NCI-H128 (cell line): Measurements from ENCODE around the gene ARID1B.

Source experiments
- DNase-seq: peaks from one replicate; lab custom pipeline; 2025; ENCODE audit not compliant: unreplicated experiment; lab: John Stamatoyannopoulos, UW

The ARID1B gene

DNA sequence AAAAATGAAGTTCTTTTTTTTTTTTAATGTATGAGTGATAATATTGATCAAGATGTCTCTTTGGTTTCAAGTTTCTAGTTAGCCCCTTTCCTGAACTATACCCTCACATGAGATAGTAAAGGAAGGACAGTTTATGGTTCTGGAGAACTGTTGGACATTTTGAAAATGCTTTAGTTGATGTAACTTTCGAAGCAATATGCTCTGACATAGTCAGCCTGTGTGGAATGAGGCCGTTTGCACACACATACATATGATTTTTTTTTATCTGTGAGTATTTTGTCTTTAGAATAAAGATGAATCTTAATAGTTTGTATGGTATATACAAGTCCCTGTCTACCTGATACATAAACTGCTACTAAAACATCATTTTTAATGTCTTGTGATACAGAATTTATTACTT, 177.0 kb downstream of the ARID1B start:
- DNase-seq, result no peak

DNA sequence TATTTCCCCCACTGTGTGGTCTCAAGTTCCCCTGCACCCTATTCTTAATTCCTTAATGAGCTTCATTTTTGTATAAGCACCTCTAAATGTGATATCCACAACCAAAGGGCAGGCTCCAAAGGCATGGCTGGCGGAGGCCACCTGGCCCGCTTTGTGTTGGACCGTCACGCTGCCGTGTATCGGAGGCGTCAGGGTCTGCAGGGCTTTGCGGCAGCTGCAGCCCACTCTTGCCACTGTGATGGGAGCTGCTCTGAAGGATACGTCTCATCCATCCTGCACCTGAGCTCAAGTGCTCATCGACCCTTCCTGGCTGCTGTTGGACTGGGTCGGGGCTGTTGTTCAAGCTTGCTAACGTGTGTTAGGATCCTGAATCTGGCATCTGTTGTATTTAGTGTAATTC, 177.6 kb downstream of the ARID1B start:
- DNase-seq, result no peak

DNA sequence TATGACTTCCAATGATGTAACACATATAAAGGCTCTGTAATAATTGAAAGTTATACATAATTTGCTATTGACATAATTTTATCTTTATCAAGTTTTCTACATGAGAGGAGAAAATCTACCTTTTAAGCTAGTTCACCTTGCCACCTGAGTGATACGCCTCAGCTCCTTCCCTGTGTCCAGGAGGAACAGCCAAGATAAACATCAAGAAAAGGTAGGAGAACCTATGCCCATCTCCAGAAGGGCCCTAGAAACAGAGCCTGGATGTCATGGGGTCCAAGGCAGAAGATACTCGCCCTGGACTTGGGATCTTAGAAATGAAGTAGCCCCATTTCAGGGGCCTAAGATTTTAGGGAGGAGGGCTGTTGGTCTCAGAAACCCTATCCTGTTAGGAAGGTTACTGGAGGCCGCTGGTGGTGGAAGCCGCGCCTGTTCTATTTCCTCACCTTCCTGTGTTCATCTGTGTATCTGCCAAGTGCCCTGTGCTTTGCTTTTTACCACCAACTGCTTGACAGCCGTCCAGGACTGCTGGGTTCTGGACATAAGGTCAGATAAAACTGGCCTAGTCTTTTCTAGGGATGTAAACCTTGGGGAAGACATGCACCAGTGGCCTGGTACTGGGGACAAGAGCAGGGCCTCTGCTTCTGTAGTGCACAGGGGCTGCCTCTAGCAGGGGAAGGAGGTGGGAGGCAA, 178.5 kb downstream of the ARID1B start:
- no peak for DNase-seq

DNA sequence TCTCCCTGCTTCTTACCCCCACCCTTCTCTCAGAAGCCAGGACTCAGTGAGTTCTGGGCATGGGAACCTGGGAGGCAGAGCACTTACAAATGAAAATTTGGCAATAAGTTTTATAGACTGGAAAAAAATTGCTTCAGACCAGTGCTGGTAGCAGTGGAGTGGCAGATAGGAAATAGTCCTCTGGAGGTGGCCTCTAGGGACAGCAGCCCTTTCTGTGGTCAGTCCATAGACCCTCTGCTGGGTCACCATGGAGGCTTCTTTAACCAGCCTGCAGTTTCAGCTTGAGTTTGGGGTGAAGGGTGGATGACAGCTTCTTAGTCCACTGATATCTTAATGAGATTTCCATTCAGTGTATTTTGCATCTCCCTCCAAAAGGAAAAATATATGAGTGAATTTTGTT, 179.1 kb downstream of the ARID1B start:
- DNase-seq, result no peak

DNA sequence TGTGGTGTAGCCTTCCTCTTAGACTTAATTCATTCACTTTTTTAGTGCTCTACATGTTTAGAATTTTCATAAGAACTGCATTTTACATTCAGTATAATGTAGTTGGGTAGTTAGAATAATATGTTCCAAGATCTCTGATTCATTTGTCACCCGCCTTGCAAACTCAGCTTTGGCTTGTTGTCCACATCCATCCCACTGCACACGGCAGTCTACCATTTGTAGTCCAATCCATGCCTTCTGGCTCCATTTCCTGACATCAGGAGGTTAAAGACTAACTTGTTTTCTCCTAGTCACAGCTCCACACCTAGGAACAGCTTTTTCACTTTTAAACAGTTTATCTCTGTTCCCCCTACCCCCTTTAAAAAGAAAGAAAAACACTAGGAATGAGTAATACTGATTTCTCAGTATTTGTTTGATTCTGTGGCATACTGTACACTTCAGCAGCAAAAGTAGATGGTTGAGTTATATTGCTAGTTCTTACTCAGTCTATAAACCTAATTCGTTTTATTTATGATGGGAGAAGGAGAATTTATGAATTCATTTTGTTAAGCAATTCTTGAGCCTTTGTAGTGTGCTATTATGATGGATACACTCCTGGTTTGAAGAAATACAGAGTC, 180.9 kb downstream of the ARID1B start:
- no peak for DNase-seq

DNA sequence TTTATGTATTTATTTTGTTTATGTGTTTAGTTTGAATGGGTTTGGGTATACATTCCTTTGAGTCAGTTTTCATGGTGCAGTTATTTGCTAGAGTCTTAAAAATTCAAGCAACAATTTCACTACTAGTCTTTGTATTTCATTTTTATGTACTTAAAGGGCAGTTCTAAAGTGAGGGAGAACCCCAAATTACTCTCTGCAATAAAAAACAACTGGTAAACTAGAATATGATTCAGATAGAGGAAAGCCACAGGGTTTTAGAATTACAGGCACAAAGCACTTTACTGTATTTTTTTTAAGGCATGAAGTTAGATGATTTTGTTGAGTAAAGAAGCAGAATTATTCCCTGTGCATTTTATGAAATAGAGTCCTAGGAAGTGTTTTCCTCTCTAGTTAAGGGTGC, 183.3 kb downstream of the ARID1B start:
- DNase-seq, result no peak

DNA sequence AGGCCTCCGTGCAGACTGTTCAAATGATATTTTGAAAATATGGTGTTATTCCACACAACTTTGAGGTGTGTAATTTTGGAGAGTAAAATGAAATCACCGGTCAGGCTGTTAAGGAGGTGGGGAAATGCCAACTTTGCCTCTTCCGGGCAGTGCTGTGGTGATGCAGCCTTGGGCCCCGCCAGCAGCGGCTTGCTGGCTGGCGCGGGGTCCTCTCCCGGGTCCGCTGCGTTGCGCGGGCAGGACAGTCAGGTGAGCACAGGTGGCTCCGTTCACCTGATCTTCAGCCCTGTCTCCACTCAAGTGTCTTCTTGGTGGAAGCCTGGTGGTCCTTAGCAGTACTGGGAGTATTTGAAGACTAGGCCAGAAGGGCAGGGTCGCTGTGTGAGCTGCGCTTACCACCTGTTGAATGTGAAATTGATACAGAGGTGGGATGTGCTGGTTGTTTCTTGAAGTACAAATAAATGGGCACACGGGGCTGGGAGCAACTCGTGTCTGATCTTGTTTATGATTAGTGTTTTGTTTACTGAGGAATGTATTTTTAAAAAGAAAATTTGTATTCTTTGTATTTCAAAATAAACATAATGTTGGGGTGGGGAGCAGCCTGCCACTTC, 184.2 kb downstream of the ARID1B start:
- no peak for DNase-seq

DNA sequence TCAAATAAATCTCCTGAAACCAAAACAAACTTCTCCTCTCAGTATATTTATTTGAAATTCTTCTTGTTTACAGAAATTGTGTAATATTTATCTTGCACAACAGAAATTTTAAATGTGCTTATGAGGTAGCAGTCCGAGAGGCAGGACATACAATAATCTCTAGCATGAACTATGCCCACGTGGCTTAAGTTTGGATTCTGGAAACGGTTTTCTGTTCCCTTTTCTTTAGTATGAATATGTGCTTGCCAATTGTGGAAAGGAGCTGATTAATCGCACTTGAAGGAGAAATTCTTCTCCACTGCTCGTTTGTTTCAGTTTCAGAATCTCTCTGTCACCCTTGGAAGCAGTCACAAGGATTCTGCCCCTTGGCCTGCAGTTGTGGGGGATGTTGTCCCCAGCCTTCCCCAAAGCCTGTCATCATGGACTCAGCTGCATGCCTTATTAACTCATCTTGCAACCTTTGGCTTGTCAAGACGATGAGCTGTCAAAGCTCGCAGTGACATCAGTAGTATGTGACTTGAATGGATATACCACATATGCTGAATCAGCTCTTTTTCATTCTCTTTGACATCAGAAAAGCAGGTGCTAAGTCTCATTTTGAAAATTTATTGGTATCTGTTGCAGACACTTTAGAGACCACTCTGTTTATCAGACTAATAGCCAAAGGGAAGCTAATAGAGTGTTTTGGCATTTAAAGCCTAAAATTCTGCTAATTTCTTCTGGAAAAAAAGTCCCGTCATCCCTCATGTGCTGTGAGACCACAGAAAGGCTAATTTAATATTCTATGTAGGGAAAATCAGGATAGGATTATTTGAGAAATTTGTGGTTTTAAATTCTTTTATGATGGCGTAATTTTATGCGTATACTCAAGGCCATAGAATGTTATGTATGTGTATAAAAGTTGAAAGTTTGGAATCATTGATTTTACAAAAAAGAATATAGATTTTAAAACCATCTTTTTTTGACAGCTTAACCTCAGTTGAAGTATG, 186.8 kb downstream of the ARID1B start:
- no peak for DNase-seq

DNA sequence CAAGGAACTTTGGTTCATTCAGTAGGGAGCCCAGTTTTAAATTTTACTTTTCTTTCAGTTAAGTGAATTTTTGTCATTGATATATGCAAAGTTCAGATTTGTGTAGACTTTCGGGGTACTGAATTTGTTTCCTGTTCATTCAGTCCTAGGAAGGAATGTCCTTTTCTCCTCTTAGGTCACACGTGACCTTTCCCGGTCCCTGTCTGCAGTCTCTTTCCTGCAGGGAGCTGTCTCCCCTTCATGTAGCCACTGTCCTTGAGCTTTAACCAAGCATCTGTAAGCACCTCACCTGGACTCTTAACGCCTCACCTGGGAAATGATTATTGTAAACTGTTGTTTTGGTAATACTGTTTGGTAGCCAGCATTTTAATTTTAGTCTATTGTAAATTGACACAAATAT, 190.7 kb downstream of the ARID1B start:
- no peak for DNase-seq

DNA sequence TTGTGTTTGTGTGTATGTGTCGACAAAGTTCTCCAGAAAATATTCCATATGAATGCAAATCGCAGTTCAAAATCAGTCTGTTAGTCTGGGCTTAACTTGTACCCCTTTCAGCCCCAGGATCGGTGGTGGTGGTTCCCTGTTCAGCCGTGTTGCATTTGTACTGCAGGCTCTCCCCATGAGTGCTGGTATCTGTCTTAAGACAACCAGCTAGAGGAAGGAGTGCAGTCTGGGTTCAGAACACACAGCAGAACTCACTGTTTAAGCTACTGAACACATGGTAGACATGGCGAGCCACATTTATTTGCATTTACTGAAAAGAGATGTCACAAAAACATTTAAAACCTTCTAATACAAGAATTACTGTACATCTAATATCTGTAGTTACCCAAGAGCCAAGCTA, 192.1 kb downstream of the ARID1B start:
- no peak for DNase-seq

DNA sequence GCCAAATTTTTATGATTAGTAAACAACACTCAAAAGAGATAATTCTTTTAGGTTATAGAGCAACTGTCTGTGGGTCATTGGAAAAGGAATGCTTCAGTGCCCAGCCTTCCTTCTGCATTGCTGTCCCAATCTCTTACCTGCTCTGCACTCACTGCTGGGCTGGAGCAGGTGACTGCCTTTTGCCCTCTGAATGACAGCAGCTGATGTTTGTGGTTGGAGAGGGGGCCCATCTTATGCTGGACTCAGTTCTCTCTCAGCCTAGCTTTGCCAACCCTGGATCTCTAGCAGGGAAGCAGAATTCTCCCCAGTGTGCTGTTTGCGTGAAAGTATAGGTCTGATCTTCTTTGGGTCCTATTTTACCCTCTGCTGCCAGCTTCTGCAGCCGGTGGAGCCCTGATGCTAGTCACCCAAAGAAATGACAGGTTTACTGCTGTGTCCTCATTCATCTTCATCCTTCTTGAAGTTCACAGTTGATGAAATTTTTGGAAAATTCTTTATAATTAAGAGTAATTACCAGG, 193.5 kb downstream of the ARID1B start:
- no peak for DNase-seq

DNA sequence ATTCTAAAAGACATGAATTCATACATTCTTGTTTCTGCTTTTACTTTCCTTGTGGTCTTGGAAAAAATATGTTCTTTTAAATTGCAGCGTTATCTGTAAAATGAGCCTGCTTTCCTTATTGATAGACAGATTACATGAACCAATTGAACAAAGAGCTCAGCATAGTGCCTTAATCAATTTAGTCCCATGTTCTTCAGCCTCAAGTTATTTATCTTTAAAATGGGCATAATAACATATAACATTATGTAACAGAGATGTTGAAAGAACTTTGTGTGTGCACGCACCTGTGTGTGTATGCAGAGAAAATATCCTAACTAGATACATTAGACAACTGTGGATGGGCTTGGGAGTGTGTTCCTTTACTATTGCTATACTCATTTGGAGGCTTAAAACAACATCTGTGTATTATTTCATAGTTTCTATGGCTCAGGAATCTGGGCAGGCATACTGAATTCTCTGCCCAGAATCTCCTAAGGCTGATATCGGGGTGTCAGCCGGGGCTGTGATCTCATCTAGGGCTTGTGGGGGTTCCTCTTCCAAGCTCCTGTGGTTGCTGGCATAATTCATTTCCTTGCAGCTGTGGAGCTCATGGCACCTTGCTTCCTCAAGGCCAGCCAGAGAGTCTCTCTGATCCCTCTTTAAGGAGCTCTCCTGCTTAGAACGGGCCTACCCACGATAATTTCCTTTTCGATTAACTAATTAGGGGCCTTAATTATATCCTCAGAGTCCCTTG, 194.1 kb downstream of the ARID1B start:
- DNase-seq, result no peak

DNA sequence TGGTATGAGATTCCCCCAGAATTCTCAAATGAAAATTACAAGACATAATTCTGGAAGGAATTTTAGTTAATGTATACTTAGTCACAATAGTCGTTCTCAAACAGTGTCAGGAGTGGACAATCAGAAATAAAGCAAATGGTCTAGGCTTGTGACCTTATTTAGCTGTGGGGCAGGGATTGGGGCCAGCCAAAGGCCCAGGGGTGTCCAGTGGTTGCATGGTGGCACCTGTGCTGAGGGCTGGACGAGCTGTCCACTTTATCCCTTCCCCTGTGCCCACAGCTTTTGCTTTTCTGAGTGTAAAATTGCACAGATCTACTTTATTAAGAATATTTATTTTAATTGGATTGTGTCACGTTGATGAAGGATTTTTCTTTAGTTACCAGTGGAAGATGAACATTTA, 195.0 kb downstream of the ARID1B start:
- no peak for DNase-seq

DNA sequence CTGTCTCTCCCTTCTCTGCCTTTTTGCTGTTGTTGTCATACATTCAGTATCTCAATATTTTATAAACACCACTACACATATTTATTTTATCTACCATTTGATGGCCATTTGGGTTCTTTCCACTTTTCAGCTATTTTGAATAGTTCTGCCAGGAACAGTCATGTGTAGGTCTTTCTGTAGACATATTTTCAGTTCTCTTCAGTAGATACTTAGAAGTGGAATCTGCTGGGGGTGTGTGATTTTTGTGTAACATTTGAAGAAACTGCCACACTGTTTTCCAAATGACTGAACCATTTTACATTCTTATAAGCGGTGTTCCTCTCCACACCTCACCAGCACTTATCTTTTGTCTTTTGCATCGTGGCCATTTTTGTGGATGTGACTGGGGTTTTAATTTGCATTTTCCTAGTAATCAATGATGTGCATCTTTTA, 197.7 kb downstream of the ARID1B start:
- DNase-seq, result no peak

DNA sequence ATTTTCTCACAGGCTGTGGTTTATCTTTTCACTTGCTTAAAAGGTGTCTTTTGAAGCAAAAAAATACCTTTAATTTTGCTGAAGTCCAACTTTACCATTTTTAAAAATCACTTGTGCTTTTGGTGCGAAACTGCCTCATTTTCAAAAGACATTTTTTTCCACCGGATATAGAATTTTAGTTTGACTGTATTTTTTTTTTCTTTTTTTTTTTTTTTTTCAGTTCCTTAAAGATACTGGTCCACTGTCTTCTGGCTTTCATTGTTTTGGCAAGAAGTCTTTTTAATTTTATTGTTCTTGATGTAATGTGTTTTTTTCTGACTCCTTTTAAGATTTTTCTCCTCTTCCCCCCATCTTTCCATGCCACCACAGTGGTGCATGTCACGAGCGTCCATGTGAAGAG, 198.2 kb downstream of the ARID1B start:
- no peak for DNase-seq

DNA sequence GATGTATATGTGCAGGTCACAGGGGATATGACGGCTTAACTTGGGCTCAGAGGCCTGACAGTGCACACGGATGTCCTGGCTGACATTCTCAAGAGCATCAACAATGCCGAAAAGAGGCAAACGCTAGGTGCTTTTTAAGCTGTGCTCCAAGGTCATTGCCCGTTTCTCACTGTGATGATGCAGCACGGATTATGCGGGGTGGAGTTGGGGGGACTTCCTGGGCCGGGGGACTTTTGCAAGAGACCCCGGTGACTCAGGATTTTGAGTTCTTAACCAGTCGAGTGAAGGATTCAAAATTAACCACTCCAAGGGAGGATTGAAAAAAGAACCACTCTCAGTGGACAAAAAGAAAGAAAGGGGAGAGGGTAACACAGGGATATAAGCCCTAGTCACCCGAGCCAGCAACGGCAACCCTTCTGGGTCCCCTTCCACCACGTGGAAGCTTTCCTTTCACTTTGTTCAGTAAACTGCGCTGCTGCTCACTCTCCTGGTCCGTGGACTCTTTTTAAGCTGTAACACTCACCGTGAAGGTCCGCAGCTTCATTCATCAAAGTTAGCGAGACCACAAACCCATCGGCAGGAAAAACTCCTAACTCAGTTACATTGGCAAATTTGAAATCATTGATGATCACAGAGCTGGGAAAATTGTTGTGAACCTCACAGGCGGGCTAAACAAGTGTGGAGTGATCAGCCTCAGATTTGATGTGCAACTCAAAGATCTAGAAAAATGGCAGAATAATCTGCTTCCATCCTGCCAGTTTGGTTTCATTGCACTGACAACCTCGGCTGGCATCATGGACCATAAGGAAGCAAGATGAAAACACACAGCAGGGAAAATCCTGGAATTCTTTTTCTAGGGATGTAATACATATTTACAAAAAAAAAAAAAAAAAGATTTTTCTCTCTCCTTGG, 199.3 kb downstream of the ARID1B start:
- DNase-seq, result no peak

DNA sequence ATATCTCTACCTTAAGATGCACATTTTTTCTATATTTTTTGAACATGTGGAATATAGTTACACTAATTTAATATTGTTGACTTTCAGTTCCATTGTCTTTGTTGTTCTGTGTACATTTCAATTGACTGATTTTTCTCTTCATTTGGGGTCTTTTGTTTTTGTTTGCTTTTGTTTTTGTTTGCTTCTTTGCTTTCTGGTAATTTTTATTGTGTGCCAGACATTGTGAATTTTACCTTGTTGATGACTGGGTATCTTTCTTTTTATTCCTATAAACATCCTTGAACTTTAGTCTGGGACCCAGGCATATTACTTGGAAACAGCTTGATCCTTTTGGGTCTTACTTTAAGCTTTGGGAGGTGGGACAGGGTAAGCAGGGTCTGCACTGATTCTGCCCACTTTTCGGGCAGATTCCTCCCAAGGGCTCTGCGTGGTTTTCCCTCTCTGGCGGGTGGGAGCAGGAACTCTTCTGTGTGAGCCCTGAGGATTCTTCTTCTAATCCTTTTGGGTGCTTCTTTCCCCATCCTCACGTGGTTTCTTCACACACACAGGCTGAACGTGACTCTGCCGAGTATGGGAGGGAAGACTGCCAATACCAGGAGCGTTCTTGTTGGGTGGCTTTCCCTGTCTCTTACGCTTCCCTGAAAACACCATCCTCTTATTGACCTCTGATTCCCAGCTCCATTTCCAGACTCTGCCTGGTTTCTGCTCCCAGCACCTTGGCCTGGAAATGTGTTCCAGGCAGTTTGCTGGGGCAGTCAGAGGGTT, 200.5 kb downstream of the ARID1B start:
- DNase-seq, result no peak

DNA sequence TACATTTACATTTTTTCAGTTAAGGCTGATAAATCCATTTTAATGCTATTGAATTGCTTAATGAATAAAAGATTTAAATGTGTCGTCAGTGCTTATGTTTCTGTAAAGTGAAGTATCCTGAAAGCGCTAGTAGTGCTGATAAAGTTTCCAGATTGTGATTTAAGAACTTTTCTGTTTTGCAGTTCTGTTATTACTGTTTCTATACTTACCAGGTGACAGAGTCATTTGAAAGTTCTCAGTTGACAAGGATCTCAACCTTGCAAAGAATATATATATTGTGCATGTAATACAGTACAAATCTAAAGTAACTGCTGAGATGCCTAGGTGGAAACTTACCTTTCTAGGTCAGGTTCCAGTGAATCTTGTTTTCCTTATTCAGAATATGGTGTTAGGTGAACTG, 201.8 kb downstream of the ARID1B start:
- no peak for DNase-seq

DNA sequence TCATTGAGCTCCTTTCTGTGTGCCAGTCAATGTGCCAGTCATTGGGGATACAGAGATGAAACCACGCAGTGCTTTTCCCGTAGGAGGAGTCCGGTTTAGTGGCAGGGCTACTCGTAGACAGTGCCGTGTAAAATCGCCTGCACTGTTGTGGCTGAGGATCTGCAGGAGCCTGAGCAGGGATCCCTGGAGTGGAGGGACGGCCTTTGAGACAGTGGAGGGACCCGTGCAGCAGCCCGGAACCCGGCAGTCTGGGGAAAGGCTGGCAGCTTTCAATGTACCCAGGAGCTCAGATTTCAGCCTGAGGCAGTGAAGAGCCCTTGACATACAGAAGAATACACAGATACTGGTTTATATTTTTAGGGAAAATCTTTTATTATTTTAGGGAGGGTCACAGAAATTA, 203.3 kb downstream of the ARID1B start:
- DNase-seq, result peak; percentile 64
